ENCODE data around the gene JAKMIP3. TPM values are rescaled to one million over a fixed set of nuclear protein-coding genes. Genes with fewer than 3 reads are reported as not detected.

The JAKMIP3 gene
- total and polyA plus RNA-seq, 9 of the 15 experiments (the other 6 are each of a cell fraction or from before 2014, with no cell fraction given) = 0.04 TPM; not detected in 8

DNA sequence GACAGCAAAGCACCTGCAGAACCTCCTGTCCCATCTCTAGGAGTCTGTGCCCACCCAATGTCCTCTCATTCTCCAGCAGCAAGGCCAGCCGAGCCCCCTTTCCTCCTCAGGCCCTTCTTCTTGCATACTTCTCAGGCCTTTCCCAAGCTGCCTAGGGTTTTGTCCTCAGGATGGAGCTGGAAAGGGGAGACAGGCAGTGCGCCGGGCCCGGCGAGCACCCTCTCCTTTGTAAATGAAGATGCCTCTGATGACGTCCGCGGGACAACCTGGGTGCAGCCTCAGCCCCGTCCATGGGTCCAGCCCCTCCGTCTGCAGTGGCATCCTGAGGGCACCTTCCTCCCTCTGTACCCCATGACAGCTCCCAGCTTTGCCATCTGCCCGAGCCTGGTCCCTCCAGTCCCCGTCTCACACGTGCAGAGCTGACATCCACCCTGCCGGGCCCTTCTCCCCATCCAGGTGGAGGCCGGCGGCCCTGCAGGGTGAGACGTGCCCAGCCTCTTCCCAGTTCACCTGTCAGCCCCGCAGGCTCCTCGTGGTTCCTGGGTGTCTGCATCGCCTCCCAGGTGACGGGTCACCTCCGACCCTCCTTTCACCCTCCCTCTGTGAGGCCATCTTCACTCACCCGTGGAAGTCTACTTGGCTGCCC is 36.4 kb downstream of the JAKMIP3 start:
- DNase-seq (ENCODE audit: extremely low read depth in 1 of 4, low spot score in 3 of 4) = no peak
- Histone ChIP-seq H3K9me3 (replicated peaks; ENCODE audit: control insufficient read depth, insufficient read depth, low read depth, low read length) (no peaks in the 10 kb centered on the region), H3K27ac (ENCODE audit: extremely low read depth, low read depth, low read length) (no peak overlapping the region), H3K9me1 (ENCODE audit: control insufficient read depth, insufficient read depth, low read length) (no peaks in the 10 kb centered on the region), H3K4me3 (no peak overlapping the region), H3K9ac (ENCODE audit: insufficient read depth in 1 of 2, low read depth in 2 of 2, low read length in 2 of 2) (no peak overlapping the region), H3K79me2 (ENCODE audit: control insufficient read depth, insufficient read depth, low read length) (no peaks in the 10 kb centered on the region), H2AFZ (ENCODE audit: low read depth, low read length) (no peak overlapping the region), H3K4me2 (ENCODE audit: insufficient read depth, low read length) (no peak overlapping the region), H4K20me1 (replicated peaks; ENCODE audit: control insufficient read depth, insufficient read depth, low read length) (0 out of 2 replicates have a peak, but pooled peaks cover 3% of the 10 kb centered on the region), H3K36me3 (ENCODE audit: control insufficient read depth, insufficient read depth, low read length) (no peaks in the 10 kb centered on the region), H3K4me1 (replicated peaks in 1 of 2; ENCODE audit: control insufficient read depth in 2 of 2, insufficient read depth in 2 of 2, low read length in 2 of 2) (no peaks in the 10 kb centered on the region; a peak in 1 of 5 replicates), H3K27me3 (ENCODE audit: control insufficient read depth in 2 of 2, insufficient read depth in 2 of 2, low read length in 2 of 2) (peaks cover 8 to 55% of the 10 kb centered on the region in 2 experiments; a peak in 3 of 5 replicates)
- TF ChIP-seq TAF15 (IDR thresholded peaks at IDR 0.05; ENCODE audit: low read depth, low read length) = no peak
- no peak for TF ChIP-seq CSDE1 (IDR thresholded peaks at IDR 0.05)
- TF ChIP-seq HEY1 (CRISPR knock-in tag; IDR thresholded peaks at IDR 0.05; ENCODE audit: borderline replicate concordance) = no peak
- no peak for TF ChIP-seq THRAP3 (IDR thresholded peaks at IDR 0.05; ENCODE audit: borderline replicate concordance)
- no peak for TF ChIP-seq TGIF2 (CRISPR knock-in tag; IDR thresholded peaks at IDR 0.05)
- TF ChIP-seq, protein P1, sequence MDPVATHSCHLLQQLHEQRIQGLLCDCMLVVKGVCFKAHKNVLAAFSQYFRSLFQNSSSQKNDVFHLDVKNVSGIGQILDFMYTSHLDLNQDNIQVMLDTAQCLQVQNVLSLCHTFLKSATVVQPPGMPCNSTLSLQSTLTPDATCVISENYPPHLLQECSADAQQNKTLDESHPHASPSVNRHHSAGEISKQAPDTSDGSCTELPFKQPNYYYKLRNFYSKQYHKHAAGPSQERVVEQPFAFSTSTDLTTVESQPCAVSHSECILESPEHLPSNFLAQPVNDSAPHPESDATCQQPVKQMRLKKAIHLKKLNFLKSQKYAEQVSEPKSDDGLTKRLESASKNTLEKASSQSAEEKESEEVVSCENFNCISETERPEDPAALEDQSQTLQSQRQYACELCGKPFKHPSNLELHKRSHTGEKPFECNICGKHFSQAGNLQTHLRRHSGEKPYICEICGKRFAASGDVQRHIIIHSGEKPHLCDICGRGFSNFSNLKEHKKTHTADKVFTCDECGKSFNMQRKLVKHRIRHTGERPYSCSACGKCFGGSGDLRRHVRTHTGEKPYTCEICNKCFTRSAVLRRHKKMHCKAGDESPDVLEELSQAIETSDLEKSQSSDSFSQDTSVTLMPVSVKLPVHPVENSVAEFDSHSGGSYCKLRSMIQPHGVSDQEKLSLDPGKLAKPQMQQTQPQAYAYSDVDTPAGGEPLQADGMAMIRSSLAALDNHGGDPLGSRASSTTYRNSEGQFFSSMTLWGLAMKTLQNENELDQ (CRISPR knock-in tag; IDR thresholded peaks at IDR 0.05; ENCODE audit: borderline replicate concordance) = no peak
- TF ChIP-seq, protein P2, sequence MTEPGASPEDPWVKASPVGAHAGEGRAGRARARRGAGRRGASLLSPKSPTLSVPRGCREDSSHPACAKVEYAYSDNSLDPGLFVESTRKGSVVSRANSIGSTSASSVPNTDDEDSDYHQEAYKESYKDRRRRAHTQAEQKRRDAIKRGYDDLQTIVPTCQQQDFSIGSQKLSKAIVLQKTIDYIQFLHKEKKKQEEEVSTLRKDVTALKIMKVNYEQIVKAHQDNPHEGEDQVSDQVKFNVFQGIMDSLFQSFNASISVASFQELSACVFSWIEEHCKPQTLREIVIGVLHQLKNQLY (CRISPR knock-in tag; conservative IDR thresholded peaks at IDR 0.05) = no peak
- TF ChIP-seq FIP1L1 (IDR thresholded peaks at IDR 0.05; ENCODE audit: low read depth, low read length, poor library complexity, severe bottlenecking) = no peak
- TF ChIP-seq SREBF2 (CRISPR knock-in tag; IDR thresholded peaks at IDR 0.05) = no peak
- TF ChIP-seq, protein P3, sequence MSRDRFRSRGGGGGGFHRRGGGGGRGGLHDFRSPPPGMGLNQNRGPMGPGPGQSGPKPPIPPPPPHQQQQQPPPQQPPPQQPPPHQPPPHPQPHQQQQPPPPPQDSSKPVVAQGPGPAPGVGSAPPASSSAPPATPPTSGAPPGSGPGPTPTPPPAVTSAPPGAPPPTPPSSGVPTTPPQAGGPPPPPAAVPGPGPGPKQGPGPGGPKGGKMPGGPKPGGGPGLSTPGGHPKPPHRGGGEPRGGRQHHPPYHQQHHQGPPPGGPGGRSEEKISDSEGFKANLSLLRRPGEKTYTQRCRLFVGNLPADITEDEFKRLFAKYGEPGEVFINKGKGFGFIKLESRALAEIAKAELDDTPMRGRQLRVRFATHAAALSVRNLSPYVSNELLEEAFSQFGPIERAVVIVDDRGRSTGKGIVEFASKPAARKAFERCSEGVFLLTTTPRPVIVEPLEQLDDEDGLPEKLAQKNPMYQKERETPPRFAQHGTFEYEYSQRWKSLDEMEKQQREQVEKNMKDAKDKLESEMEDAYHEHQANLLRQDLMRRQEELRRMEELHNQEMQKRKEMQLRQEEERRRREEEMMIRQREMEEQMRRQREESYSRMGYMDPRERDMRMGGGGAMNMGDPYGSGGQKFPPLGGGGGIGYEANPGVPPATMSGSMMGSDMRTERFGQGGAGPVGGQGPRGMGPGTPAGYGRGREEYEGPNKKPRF (IDR thresholded peaks at IDR 0.05; ENCODE audit: low read depth, low read length) = no peak
- ATAC-seq = no peak
- intact Hi-C loops (cut with micrococcal nuclease) (no loop called here), in situ Hi-C loops (cut with MboI) (no loop called here)
- 0% methylated on average over 16 of the region's 23 CpGs for WGBS (ENCODE audit: insufficient coverage, low coverage, missing lambda C conversion rate)
- CTCF ChIA-PET (ENCODE audit: low intra/inter-chr PET ratio) = no interaction called here
- FAIRE-seq = no peak
- no TSS peak for BruUV-seq (replicated peaks)
- POLR2A ChIA-PET = interaction anchor here (1.1 kb wide), 1 partner anchor 17 kb away, joined by 3 read pairs; no protein-coding TSS in a partner anchor

All from K562 (cell line).